GM18498 (cell line): Measurements from ENCODE around the gene LARP1.
A peak's percentile ranks its signal among the peaks of the same experiment; 100 is the strongest.
"Not testable (repeated sequence)": the region's sequence is repeated elsewhere in the genome, so short reads cannot be mapped to it uniquely, and the experiment has no call there.

Source experiments
- ATAC-seq: cut with Tn5 transposase; IDR thresholded peaks from one replicate; pipeline ENCODE4 v1.9.1; 2021; ENCODE audit warnings: mild to moderate bottlenecking, moderate library complexity; ENCODE audit not compliant: unreplicated experiment

LARP1 gene

DNA sequence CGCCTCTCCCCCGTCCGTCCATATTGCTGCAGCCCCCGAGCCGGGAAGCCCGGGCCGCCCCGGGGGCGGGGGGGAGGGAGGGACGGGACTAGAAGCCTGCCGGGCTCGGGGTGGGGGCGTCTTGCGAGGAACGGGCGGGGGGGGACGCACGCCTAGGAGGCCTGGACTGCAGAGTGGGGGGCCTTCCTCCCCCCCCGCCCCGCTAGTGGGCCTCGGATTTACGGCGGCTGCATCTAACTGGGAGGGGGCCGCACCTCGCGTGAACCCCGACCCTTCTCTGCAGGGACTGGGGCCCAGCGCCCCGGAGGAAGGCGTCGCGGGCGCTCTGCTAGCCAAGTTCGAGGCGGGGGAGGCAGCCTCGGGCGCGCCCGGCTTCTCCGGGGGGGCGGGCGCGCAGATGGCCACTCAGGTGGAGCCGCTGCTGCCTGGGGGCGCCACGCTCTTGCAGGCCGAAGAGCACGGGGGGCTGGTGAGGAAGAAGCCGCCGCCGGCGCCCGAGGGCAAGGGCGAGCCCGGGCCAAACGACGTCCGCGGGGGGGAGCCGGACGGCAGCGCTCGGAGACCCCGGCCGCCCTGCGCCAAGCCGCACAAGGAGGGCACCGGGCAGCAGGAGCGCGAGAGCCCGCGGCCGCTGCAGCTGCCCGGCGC, at the start of gene LARP1:
Gene LARP1 (plus strand): TSS at position 17 of the 648 bp plus-strand sequence. CDS start 381 bp downstream, at position 398.
- peak; percentile 6 for ATAC-seq

DNA sequence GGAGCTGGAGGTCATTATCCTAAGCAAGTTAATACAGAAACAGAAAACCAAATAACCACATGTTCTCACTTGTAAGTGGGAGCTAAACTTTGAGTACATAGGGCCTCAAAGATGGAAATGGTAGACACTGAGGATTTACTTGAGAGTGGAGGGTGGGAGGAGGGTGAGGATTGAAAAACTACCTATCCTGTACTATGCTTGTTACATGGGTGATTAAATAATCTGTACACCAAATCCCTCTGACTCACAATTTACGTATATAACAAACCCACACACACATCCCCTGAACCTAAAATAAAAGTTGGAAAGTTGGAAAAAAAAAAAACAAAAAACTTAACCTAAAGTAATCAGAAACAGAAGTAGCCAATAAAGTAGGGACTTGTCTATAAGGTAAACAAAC, 48.8 kb upstream of the LARP1 start:
- no peak for ATAC-seq

DNA sequence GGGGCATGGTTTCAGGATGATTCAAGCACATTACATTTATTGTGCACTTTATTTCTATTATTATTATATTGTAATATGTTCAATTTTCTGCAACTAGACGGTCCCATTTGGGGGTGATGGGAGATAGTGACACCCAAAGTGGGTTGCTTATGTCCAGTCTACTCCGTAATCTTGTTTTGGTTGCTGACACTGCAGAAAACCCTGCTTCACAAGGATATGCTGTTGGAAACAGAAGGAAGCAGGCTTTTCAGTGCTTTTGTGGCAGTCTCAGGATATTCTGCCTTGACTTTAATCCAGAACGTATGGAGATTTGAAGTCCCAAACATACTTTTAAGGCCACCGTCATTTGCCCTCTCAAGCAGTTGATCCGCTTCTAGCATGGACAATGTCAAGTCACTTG, 47.5 kb upstream of the LARP1 start:
- ATAC-seq = no peak

DNA sequence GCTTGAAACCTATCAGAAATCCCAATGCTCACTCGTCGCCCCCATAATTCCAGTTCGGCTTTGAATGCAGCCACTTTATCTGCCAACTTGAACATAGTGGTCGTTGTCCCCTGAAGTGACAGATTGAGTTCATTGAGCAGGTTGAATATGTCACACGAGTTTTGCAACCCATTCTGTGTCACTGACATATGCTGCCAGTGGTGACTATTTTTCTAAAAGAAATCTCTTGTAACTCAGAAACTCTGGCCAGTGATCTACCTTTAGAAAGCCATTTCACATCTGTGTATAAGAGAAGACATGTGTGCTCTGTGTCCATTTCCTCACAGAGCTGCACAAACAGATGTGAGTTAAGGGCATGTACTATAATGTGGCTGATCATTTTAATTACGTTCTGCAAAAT, 47.0 kb upstream of the LARP1 start:
- no peak for ATAC-seq

DNA sequence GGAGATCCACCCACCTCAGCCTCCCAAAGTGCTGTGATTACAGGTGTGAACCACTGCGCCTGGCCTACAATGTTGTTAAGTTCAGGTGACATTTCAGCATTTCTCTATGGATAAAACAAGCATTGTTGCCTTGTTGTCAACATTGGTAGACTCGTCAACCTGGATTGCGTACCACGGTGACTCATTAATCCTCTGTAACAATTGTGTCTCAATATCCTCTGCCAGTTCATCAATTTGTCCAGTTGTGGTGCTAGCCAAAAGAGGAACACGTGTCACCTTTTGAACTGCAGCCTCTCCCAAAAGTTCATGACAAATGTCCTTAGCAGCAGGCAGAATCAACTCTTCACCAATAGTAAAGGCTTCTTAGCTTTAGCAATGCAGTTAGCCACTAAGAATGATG, 46.3 kb upstream of the LARP1 start:
- ATAC-seq = no peak

DNA sequence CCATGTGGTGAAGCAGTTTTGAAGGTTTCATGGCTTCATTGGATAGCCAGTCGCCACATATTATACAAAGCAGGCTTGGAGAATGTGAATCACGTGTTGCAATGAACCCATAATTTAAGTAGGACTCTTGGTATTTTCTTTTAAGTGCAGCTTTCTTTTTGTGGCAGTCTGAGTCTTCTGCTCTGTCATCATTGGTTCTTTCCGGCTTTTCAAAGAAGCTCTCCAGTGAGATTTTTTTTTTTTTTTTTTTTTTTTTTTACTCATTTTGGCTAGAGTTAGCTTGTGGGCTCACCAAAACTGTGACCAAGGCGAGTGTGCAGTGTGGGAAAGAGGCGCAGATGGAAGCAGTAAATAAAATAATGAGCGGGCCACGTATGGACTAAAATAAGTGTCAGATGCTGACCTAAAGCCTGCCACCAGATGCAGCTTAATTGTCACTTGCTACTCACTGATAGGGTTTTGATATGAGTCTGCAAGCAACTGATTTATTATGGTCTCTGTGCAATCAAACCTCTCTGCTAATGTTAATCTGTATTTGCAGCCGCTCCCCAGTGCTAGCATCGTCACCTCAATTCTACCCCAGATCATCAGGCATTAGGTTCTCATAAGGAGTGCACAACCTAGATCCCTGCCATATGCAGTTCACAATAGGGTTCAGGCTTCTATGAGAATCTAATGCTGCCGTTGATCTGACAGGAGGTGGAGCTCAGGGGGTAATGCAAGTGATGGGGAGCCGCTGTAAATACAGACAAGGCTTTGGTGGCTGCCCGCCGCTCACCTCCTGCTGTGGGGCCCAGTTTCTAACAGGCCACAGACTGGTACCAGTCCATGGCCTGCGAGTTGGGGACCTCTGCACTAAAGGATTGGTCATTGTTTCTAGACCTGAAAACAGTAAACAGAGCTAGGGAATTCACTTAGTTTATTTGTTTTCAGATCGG, 45.5 kb upstream of the LARP1 start:
- ATAC-seq = no peak

DNA sequence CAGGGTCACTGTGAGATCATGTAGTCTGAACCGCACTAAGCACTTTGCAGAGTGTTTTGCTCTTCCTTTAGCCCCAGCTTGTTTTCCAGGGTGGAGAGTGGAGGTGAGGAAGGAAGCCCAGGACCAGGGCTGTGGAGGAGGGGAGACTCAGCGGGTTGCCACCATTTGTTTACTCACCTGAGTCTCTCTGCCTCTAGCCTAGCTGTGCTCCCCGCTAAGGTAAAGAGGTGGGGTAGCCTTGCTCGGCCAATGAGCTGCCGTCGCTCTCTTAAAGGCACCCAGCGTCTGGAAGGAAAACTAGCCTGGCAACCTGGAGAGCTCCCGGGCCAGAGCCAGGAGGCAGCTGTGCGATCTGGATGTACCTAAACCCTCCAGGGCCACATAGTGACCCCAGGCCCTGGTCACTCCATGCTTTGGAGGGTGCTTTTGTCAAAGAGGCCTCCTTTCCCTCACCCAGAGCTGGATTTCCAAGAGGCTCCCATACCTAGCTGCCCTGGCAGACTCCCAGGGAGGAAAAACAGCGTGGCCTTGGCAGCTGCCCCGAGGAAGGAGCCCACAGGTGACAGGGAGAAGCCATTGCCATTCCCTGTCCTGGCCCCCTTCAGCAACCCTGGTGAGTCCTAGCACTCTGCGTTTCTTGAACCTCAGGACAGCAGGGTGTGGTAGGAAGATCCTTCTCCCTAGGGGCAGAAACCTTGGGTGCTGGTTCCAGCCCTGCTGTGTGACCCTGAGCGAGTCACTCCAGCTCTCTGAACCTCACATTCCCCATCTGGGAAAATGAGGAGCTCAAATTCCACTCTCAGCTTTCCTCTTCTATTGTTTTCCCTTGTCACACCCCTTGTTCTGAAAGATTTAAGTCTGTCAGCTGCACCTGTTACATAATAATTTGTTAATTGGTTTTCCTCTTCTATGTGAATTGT, 42.4 kb upstream of the LARP1 start:
- ATAC-seq = no peak

DNA sequence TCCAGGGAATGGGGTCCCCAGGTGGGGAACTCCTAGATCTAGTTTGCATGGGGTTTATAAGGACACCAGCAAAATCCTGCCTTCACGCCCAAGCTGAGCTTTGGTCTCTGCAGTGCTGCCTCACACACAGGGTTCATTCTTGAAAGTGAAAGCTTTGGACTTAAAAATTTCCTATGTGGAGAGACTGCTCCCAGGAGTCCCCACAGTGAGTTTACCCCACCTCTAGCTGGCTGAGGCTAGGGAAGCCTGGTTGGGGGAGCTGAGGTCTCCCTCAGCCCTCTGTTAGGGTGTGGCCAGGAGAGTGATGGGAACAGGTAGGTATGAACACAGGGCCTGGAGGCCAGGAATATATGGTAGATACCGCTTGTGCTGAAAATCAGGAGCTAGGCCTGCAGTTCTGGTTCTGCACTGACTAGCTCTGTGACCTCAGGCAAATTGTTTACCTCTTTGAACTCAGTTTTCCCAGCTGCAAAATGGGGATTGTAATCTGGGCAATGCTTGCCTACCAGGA, 41.5 kb upstream of the LARP1 start:
- ATAC-seq = no peak

DNA sequence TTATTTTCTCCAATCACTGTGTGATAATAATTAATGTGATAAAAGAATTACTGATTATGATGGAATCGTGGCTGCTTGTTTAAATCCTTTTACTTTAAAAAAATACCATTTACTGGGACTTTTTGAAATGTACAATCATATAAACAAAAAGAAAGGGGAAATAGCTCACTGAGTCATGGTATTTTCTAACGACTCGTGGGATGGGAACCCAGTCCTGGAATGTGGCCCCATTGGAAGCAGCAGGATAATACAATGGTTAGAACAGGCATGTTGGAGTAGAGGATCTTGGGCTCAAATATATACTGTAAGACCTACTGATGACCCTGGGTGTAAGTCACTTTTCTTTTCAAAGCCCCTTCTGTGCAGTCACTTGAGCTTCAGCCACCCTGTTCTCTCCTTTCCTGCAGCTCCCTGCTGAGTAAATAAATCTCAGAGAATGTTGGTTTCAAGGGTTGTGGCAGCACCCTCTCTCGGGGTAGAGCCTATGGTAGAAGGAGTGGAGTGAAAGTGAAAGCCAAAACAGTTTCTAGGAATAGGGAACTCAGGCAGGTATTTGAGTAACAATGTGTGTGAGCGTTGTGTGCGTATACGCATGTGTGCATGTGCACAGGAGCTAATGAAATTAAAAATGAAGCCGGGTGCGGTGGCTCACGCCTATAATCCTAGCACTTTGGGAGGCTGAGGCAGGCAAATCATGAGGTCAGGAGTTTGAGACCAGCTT, 40.8 kb upstream of the LARP1 start:
- peak; percentile 66 for ATAC-seq

DNA sequence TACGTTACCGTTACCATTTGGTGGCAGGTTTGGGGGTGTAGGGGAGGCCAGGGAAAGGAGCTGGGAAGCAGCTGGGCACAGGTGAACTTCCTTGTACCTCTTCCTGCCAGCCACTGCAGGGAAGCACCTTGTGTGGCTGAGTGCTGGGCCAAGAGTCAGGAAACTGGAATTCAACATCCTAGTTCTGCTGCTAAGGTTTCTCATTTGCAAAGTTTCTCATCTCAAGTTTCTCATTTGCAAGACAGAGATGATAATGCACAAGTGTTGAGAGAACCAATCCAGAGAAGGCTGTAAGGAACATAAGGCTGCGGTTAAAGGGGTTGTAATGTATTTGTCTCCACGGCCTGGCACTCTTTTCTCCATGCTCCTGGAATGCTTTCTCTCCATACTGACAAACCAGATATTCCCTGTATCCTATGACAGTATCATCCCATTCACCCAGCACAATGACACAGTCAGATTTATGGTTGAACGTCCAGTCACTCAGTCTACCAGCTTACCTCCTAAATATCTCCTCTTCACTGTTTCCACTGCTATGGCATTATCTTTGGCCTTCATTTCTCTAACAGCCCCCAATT, 33.6 kb upstream of the LARP1 start:
- ATAC-seq = no peak

DNA sequence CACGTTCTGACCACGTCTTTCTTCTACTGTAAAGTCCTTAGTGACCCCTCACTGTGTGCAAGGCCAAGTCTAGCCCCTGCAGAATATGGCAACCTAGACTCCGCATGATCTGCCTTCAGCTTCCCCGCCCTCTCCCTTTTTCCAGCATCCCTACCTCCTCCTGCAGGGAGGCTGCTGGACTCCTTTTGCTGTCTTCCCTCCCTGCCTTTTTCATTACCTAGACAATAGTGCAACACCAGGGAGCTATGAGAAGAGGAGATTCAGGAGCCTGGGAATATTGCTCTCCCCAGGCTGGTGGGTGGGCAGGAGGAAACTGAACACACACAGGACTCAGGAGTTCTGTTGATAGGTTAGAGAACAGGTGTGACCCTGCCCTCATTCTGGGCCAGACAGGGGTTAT, 33.1 kb upstream of the LARP1 start:
- ATAC-seq = no peak

DNA sequence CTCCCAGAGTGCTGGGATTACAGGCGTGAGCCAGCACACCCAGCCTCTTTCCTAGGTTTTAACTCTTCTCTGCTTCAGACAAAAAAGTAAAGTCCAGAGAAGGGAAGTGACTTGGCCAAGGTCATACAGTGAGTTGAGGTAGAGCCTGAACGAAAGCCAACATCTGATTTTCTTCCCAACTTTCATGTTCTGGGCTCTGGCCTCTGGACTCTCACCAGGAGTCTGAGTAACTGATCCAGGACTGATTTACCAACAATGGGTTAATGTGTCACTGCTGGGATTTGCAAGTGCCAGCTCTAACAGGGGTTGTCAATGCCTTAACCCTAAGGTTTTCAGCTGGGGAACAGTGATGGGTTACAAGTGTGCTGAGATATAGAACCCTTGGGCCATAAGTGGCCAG, 32.2 kb upstream of the LARP1 start:
- ATAC-seq = no peak

DNA sequence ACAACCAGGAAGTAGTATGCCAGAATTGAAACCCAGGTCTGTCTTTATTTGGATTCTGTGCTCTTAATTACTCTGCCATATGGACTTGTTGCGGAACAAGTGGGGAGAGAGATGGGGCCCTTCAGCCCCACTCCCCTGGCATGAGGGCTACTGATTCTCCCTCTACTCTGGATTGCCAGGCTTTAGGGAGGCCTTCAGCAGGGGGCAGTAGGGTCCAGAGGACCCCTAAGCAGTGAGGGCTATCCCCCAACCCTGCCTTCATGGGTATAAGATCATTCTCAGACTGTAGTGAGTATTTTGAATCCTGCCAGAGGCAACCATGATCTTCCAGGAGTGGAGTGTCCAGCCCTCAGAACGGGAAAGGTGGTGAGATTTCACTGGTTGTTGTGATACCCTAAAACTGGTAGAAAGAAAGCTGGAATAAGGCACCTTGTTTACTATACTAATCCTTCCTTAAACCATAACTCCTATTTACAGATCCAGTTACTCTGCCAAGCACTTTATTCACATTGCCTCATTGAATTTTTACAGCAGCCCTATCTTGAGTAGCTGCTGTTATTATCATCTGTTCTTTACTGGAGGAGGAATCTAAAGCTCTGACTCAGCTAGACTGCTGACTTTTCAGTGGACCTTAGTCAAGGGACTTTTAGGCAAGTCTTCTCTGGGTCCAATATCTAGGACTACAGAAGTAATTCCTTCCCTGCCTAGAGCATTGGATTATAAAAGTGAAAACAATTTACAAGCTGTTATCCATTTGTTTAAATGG, 31.3 kb upstream of the LARP1 start:
- ATAC-seq = no peak

DNA sequence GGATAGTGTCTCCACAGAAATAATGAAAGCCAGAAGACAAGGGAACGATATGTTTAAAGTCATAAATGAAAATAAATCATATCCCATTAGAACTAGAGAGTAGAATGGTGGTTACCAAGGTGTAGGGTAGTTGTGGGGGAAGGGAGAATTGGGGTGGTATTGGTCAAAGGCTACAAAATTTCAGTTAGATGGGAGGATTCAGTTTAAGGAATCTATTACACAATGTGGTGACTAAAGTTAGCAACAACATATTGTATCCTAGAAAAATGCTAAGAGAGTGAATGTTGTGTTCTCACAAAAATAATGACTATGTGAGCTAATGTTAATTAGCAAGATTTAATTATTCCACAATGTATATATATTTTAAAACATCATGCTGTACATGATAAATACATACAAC, 27.8 kb upstream of the LARP1 start:
- ATAC-seq = no peak

DNA sequence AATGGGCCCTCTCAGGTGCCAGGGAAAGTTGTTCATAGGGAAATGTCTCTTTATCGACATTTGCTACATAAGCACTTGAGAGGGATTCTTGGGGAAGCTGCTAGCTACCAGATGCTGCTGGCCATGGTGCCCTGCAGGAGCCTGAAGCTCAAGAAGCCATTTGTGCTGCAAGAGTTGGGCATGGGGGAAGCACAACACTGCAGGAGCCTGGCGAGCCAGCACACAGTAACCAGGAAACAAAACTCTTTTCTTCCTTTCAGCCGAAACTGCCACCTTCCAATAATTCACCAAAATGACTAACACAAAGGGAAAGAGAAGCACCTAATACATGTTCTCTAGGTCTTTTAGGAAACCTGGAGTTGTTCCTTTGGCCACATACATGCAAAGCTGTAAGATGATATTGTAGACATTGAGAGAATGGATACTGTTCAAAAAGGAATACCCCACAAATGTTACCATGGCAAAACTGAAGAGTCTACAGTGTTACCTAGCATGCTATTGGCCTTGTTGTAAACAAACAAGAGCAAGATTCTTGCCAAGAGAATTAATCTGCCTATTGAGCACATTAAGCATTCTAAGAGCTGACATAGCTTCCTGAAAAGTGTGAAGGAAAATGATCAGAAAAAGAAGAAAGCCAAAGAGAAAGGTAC, 26.1 kb upstream of the LARP1 start:
- ATAC-seq = no peak

DNA sequence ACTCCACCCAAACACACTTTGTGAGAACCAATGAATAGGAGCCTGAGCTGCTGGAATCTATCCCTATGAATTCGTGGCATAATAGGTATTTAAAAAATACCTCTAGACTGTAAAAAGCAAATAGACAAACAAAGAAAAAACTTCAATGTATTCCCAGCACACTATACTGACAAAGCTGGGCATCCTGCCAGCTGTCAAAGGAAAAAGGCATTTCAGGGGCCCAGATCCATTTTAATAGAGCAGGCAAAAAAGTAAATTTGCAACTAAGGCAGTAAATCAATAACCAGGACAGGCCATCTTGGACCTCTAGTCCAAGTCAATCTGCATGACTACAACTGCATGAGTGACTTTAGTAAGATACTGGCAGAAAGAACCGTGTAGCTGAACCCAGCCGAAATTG, 25.6 kb upstream of the LARP1 start:
- ATAC-seq = no peak

DNA sequence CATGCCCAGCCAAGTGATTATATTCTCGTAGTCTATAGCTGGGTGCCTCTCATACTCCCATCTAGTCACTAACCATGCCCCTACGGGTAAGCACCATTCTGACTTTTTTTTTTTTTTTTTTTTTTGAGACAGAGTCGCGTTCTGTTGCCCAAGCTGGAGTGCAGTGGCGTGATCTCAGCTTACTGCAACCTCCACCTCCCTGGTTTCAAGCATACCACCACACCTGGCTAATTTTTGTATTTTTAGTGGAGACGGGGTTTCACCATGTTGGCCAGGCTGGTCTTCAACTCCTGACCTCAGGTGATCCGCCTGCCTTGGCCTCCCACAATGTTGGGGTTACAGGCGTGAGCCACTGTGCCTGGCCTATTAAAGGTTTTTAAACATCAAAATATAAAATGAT, 24.4 kb upstream of the LARP1 start:
- ATAC-seq = not testable (repeated sequence)

DNA sequence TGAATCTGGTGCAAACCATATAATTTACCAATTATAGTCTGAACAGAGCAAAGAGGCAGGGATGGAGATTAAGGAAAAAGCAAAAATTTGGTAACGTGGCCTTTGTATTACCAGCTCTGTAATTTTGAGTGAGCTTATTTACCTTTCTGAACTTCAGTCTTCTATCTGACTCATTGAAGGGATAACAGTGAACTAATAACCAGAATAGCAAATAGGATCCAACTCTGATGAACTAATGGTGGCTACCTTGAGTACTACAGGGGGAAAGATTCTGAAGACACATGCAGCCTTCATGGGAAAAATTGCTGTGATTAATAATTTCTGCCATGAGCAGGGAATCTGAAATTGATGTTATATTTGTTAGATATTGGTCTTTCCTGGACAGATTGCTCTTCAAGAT, 23.0 kb upstream of the LARP1 start:
- ATAC-seq = no peak
